HepG2 (cell line): ENCODE results near the gene PSMD3. TPM values are rescaled to one million over a fixed set of nuclear protein-coding genes. Genes with fewer than 3 reads are reported as not detected.

Source experiments
- AGO2 ChIP-seq: fragments of 200-400 bp; formaldehyde crosslinking; optimal IDR thresholded peaks from 2 replicates; pipeline ENCODE3; 2017; ENCODE audit warnings: mild to moderate bottlenecking, low read depth, low read length, moderate library complexity
- BCL6 ChIP-seq: IDR thresholded peaks from 2 replicates; pipeline ENCODE4 v1.6.1; 2016; ENCODE audit warnings: missing genetic modification reagents, missing compliant biosample characterization
- CREM ChIP-seq, 2 experiments: sonication (generic) in 1 of 2; formaldehyde crosslinking in 1 of 2; IDR thresholded peaks; 2 replicates each; pipeline versions ENCODE4 v1.4.0 to v1.6.1; 2016 to 2020; ENCODE audit warnings: antibody characterized with exemption in 1 of 2, mild to moderate bottlenecking in 1 of 2, missing genetic modification reagents in 1 of 2
- DPF2 ChIP-seq: sonication (generic); formaldehyde crosslinking; IDR thresholded peaks from 2 replicates; pipeline ENCODE4 v1.4.0; 2020; ENCODE audit warnings: mild to moderate bottlenecking, low read depth, missing genetic modification reagents, borderline replicate concordance
- DRAP1 ChIP-seq: IDR thresholded peaks from 2 replicates; pipeline ENCODE4 v1.6.1; 2016; ENCODE audit warnings: missing genetic modification reagents, missing compliant biosample characterization
- ETS1 ChIP-seq: sonication (generic); formaldehyde crosslinking; IDR thresholded peaks from 2 replicates; pipeline ENCODE4 v1.4.0; 2020; ENCODE audit warnings: missing genetic modification reagents
- ETV6 ChIP-seq: sonication (generic); formaldehyde crosslinking; conservative IDR thresholded peaks from 2 replicates; pipeline ENCODE4 v1.4.0; 2020; ENCODE audit warnings: missing genetic modification reagents
- GATA4 ChIP-seq: sonication (generic); IDR thresholded peaks from 2 replicates; pipeline ENCODE4 v1.6.1; 2016; ENCODE audit warnings: antibody characterized with exemption, low read depth, borderline replicate concordance
- HDAC2 ChIP-seq: sonication (generic); formaldehyde crosslinking; IDR thresholded peaks from 2 replicates; pipeline ENCODE4 v1.4.0; 2020; ENCODE audit warnings: missing genetic modification reagents
- HNF4G ChIP-seq, 2 experiments: sonication (generic) in 1 of 2; formaldehyde crosslinking in 1 of 2; IDR thresholded peaks; 2 replicates each; pipeline versions ENCODE4 v1.4.0 to v1.6.1; 2011 to 2020; ENCODE audit warnings: borderline replicate concordance in 2 of 2, low read depth in 2 of 2, mild to moderate bottlenecking in 2 of 2, low read length in 1 of 2, missing genetic modification reagents in 1 of 2, moderate library complexity in 1 of 2
- HNRNPUL1 ChIP-seq: fragments of 200-400 bp; formaldehyde crosslinking; IDR thresholded peaks from 2 replicates; pipeline ENCODE4 v1.6.1; 2017; ENCODE audit warnings: low read depth, mild to moderate bottlenecking, low read length, moderate library complexity
- HOXA7 ChIP-seq: sonication (generic); formaldehyde crosslinking; IDR thresholded peaks from 2 replicates; pipeline ENCODE4 v1.8.1; 2022; ENCODE audit warnings: mild to moderate bottlenecking, missing genetic modification reagents, moderate library complexity
- IRF9 ChIP-seq: sonication (generic); formaldehyde crosslinking; IDR thresholded peaks from 2 replicates; pipeline ENCODE4 v1.8.0; 2022; ENCODE audit warnings: missing genetic modification reagents, mild to moderate bottlenecking, borderline replicate concordance
- KAT2B ChIP-seq: fragments of 150-350 bp; IDR thresholded peaks from 2 replicates; pipeline ENCODE4 v1.6.1; 2014; ENCODE audit warnings: low read depth, low read length, borderline replicate concordance
- KDM5A ChIP-seq: fragments of 200-600 bp; sonication (generic); IDR thresholded peaks from 2 replicates; pipeline ENCODE4 v1.7.0; 2018; ENCODE audit warnings: antibody characterized with exemption, mild to moderate bottlenecking, low read length, borderline replicate concordance
- MED8 ChIP-seq: sonication (generic); formaldehyde crosslinking; IDR thresholded peaks from 2 replicates; pipeline ENCODE4 v1.8.1; 2023; ENCODE audit warnings: mild to moderate bottlenecking, missing genetic modification reagents; ENCODE audit not compliant: insufficient replicate concordance
- MEF2D ChIP-seq: sonication (generic); formaldehyde crosslinking; IDR thresholded peaks from 2 replicates; pipeline ENCODE4 v1.5.1; 2020; ENCODE audit warnings: mild to moderate bottlenecking, missing genetic modification reagents
- NR2F6 ChIP-seq, 2 experiments: IDR thresholded peaks; 2 replicates each; pipeline ENCODE4 v1.6.1; 2016; ENCODE audit warnings: antibody characterized with exemption in 1 of 2, mild to moderate bottlenecking in 1 of 2
- PHB2 ChIP-seq: fragments of 450-650 bp; IDR thresholded peaks from 2 replicates; pipeline ENCODE4 v1.6.1; 2018; ENCODE audit not compliant: partially characterized antibody
- ZNF136 ChIP-seq: sonication (generic); formaldehyde crosslinking; IDR thresholded peaks from 2 replicates; pipeline ENCODE4 v1.8.1; 2022; ENCODE audit warnings: low read depth, mild to moderate bottlenecking, moderate library complexity, missing genetic modification reagents
- ZNF232 ChIP-seq: sonication (generic); formaldehyde crosslinking; IDR thresholded peaks from 2 replicates; pipeline ENCODE4 v1.4.0; 2020; ENCODE audit warnings: missing genetic modification reagents, borderline replicate concordance
- ZNF292 ChIP-seq: sonication (generic); formaldehyde crosslinking; IDR thresholded peaks from 2 replicates; pipeline ENCODE4 v1.8.1; 2022; ENCODE audit warnings: mild to moderate bottlenecking, low read depth, missing genetic modification reagents, borderline replicate concordance
- ZNF552 ChIP-seq: sonication (generic); formaldehyde crosslinking; IDR thresholded peaks from 2 replicates; pipeline ENCODE4 v1.9.0; 2022; ENCODE audit warnings: missing genetic modification reagents, mild to moderate bottlenecking, borderline replicate concordance
- ZNF644 ChIP-seq: IDR thresholded peaks from 2 replicates; pipeline ENCODE4 v1.6.1; 2016; ENCODE audit warnings: low read depth
- ZNF710 ChIP-seq: sonication (generic); formaldehyde crosslinking; IDR thresholded peaks from 2 replicates; pipeline ENCODE4 v1.5.0; 2020; ENCODE audit warnings: mild to moderate bottlenecking, missing genetic modification reagents, borderline replicate concordance
- ZSCAN12 ChIP-seq: sonication (generic); formaldehyde crosslinking; IDR thresholded peaks from 2 replicates; pipeline ENCODE4 v1.9.0; 2021; ENCODE audit warnings: mild to moderate bottlenecking, missing genetic modification reagents
- polyA plus RNA-seq, 8 experiments: library from polyadenylated mRNA; depleted of rRNA in 3 of 8; stranded (reverse) in 7 of 8; unstranded in 1 of 8; fragments of >200 nt; fragmentation: Illumina TruSeq in 4 of 8; extraction: Trizol in 4 of 8; gene quantifications; 2 replicates each; pipeline versions ENCODE4 v1.2.1 to v1.2.3, GENCODE V29; 2011 to 2016; ENCODE audit warnings: low read depth in 4 of 8, missing spikeins in 1 of 8, mixed read lengths in 1 of 8; ENCODE audit not compliant: insufficient read depth in 1 of 8
- total RNA-seq, 5 experiments: library from RNA; depleted of rRNA; stranded (reverse); fragments of >200 nt; fragmentation: Illumina TruSeq; extraction: Trizol; gene quantifications; 2 replicates each; pipeline ENCODE4 v1.2.3, GENCODE V29; 2016; ENCODE audit warnings: low read depth in 1 of 5

PSMD3 gene
- total and polyA plus RNA-seq, 2 of the 13 experiments (the other 11 are each of a cell fraction or from before 2014, with no cell fraction given) = 97.4 to 146 TPM

GRCh38 chr17:39951924-39952679, 28.5 kb upstream of the PSMD3 start (continued):
- no peak for TF ChIP-seq HNF4G (IDR thresholded peaks at IDR 0.05; ENCODE audit: borderline replicate concordance, low read depth, low read length)
- TF ChIP-seq HNF4G (CRISPR knock-in tag; IDR thresholded peaks at IDR 0.05; ENCODE audit: borderline replicate concordance, low read depth) = no peak
- no peak for TF ChIP-seq ETV6 (CRISPR knock-in tag)
- TF ChIP-seq NR2F6 (IDR thresholded peaks at IDR 0.05) = no peak
- TF ChIP-seq NR2F6 (CRISPR knock-in tag; IDR thresholded peaks at IDR 0.05) = no peak
- no peak for TF ChIP-seq MED8
- TF ChIP-seq ZNF710 (CRISPR knock-in tag) = no peak
- TF ChIP-seq DPF2 (CRISPR knock-in tag) = no peak
- TF ChIP-seq BCL6 = no peak
- no peak for TF ChIP-seq CREM (IDR thresholded peaks at IDR 0.05)
- TF ChIP-seq CREM (CRISPR knock-in tag; IDR thresholded peaks at IDR 0.05) = no peak
- TF ChIP-seq KDM5A = no peak
- TF ChIP-seq GATA4 = no peak
- no peak for TF ChIP-seq ZNF644 (CRISPR knock-in tag)
- no peak for TF ChIP-seq ZNF232 (CRISPR knock-in tag)
- TF ChIP-seq IRF9 (CRISPR knock-in tag) = no peak
- no peak for TF ChIP-seq AGO2
- TF ChIP-seq PHB2 = no peak
- no peak for TF ChIP-seq HOXA7 (CRISPR knock-in tag)
- TF ChIP-seq ZSCAN12 (CRISPR knock-in tag) = no peak
- no peak for TF ChIP-seq ZNF136 (CRISPR knock-in tag)
- TF ChIP-seq ZNF552 (CRISPR knock-in tag) = no peak
- TF ChIP-seq ZNF292 (CRISPR knock-in tag) = no peak
- no peak for TF ChIP-seq KAT2B
- TF ChIP-seq HNRNPUL1 = no peak
- TF ChIP-seq DRAP1 (CRISPR knock-in tag) = no peak
- no peak for TF ChIP-seq MEF2D (CRISPR knock-in tag)
- no peak for TF ChIP-seq HDAC2 (CRISPR knock-in tag)
- TF ChIP-seq ETS1 (CRISPR knock-in tag) = no peak
